RWPE1 (cell line): ENCODE measurements around the gene IL17B.

ENCODE experiments used
- CTCF ChIA-PET: fragments of 350-600 bp; sonication (Branson Sonifier 250); formaldehyde crosslinking; extraction: SDS; loops from one replicate; lab custom pipeline; 2021; lab: Yijun Ruan, JAX
- POLR2A ChIA-PET: fragments of 400-600 bp; formaldehyde crosslinking; extraction: SDS; loops from one replicate; lab custom pipeline; 2020; ENCODE audit warnings: antibody characterized with exemption; ENCODE audit not compliant: low non-redundant PET; lab: Yijun Ruan, JAX
- DNase-seq: peaks from one replicate; pipeline ENCODE4 v3.0.0; 2012; ENCODE audit warnings: low spot score
- H3K27ac ChIP-seq: fragments of 450-650 bp; 2 replicates; pipeline ENCODE4 v1.5.1; 2017
- CTCF ChIP-seq: fragments of 450-650 bp; conservative IDR thresholded peaks from 2 replicates; pipeline ENCODE4 v1.5.1; 2017; ENCODE audit warnings: low read depth, mild to moderate bottlenecking

Gene IL17B

GRCh38 chr5:149415066-149415967 lies 36.2 kb upstream of the IL17B start:
- POLR2A ChIA-PET = no interaction called here
- no peak for TF ChIP-seq CTCF
- CTCF ChIA-PET = interaction anchor here (1.0 to 1.5 kb wide), 2 partner anchors 34 to 190 kb away, joined by 4 to 5 read pairs; no protein-coding TSS in a partner anchor
- no peak overlapping the region for H3K27ac ChIP-seq
- no peak for DNase-seq

GRCh38 chr5:149414405-149415065 lies 35.4 kb upstream of the IL17B start:
- POLR2A ChIA-PET = no interaction called here

GRCh38 chr5:149413477-149414210 lies 34.6 kb upstream of the IL17B start:
- no peak for TF ChIP-seq CTCF
- ChIA-PET POLR2A (no interaction called here), CTCF (interaction anchor here (0.8 to 2.0 kb wide), 3 partner anchors 9 to 151 kb away, joined by 3 to 9 read pairs (median 4); no protein-coding TSS in a partner anchor)
- DNase-seq = no peak
- H3K27ac ChIP-seq = no peak overlapping the region

More at GRCh38 chr5:149414405-149415065, 35.4 kb upstream of the IL17B start:
- H3K27ac ChIP-seq = no peak overlapping the region
- CTCF ChIA-PET = no interaction called here
- no peak for DNase-seq
- TF ChIP-seq CTCF = no peak

GRCh38 chr5:149412783-149413476 lies 33.8 kb upstream of the IL17B start:
- no peak overlapping the region for H3K27ac ChIP-seq

GRCh38 chr5:149411738-149412519 lies 32.8 kb upstream of the IL17B start:
- no peak for TF ChIP-seq CTCF
- CTCF ChIA-PET = interaction anchor here (2.0 kb wide), 1 partner anchor 22 kb away, joined by 9 read pairs; no protein-coding TSS in a partner anchor
- POLR2A ChIA-PET = no interaction called here
- H3K27ac ChIP-seq = no peak overlapping the region
- DNase-seq = no peak

More at GRCh38 chr5:149412783-149413476, 33.8 kb upstream of the IL17B start:
- no peak for DNase-seq
- ChIA-PET CTCF (interaction anchor here (0.8 to 2.0 kb wide), 3 partner anchors 8 to 152 kb away, joined by 3 to 9 read pairs (median 4); no protein-coding TSS in a partner anchor), POLR2A (no interaction called here)
- no peak for TF ChIP-seq CTCF
